ENCODE measurements around the gene NEURL4.

NEURL4 gene

GRCh38 chr17:7321466-7321865 lies 7.7 kb downstream of the NEURL4 start:
- no peak for DNase-seq

DNA sequence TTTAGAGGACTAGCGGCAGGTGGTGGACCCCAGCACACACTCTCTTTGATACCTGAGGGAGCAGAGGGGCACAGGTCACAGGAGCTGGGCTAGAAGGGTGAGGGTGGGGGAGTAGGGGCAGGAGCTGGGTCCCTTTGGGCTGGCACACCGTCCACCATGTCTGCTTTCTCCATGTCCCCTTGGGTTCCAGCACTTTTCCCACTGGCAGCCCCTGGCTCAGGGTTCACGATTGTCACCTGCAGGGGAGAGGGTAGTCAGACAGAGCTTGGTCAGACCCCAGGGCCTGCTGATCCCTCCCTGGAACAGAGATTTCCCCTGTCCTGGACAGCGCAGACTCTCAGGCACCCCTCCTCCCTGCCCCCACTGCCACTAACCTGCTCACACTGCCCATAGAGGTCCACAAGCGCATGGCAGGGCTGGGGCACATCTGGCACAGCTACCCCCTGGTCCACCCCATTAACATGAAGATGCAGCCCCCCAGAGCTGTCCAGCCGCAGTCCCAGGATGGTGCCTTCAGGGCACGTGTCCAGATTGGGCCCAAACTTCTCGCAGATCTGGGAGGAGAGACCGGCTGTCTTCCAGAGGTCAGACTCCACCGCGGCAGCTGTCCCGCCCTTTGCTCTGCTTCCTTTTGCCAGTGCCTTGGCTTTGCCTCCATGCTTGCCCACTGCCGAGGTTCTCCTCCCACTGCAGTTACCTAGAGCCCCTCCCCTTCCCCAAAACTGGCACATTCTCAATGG lies 10.8 kb downstream of the NEURL4 start:
- DNase-seq = no peak

DNA sequence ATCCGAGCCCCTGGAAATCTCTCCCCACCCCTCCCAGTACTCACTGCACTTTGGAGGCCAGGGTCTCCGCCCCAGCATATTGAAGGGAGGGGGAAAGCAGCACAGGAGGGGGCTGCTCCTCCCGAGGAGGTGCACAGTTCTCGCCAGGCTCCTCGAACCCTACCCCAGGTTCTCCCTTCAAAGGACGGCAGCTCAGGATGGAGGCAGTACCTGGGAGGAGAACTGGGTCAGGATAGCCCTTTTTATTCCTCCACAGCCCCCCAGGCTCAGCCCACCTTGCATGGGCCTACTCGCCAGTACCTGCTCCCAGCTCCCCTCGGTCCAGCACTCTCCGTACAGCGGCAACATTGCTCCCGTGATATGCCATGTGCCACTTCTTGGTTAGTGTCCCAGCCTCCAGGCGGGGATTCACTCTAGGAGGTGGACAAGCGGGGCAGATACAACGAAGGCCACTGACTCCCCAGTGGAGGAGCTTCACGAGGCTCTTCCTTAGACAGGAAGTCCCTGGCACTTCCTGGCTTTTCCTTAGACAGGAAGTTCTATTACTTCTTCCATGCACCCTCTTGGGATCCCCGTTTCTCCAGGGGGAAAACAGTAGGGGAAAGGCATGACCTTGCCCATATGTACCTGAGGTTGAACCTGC lies 11.9 kb downstream of the NEURL4 start:
- no peak for DNase-seq

- DNase-seq = no peak
These were observed 13.4 kb downstream of the NEURL4 start for GRCh38 chr17:7315570-7316235.

DNA sequence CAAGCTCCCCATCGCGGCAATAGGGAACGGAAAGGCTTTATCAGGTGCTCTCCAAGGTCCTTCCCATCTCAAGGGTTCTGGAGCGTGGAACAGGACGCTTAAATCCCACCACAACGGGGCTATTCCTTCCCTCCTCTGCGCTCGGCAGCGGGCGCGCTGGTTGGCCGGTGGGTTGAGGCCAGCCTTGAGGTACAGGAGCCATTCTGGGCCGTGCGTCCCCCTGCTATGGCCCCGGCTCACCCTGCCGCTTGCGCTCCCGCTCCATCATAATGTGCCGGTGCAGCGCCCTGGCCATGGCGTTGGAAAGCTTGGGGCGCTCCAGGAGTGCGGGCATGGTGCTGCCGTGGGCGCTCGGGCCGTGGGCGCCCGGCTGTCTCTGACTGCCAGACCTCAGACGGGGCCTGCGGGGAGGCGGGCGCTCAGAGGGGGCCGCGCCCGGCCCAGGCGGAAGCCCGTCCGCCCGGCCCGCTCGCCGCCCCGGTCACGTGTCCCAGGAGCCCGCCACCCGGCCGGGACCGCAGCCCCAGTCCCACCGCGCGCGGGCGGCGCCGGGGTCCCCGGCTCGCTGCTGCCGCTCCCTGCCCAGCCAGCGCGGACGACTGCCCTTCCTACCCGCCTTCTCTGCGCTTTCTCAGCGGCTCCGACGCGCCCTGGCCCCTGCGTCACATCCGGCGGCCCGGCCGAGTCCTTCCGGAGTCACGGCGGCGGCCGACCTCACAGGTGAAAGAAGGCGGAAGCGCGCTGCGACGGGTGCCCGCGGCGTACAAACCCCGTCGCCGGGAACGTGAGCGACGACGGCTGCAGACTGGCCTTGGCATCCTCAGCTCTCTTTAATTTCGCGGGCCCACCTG lies 14.2 kb downstream of the NEURL4 start, which contains the start of gene GPS2:
Gene GPS2 (minus strand): TSS at position 642 of the 851 bp plus-strand sequence. CDS start 308 bp downstream, at position 334.
- peak; percentile 83 for DNase-seq

GRCh38 chr17:7313890-7314718 lies 15.0 kb downstream of the NEURL4 start:
- peak; percentile 22 for DNase-seq

DNA sequence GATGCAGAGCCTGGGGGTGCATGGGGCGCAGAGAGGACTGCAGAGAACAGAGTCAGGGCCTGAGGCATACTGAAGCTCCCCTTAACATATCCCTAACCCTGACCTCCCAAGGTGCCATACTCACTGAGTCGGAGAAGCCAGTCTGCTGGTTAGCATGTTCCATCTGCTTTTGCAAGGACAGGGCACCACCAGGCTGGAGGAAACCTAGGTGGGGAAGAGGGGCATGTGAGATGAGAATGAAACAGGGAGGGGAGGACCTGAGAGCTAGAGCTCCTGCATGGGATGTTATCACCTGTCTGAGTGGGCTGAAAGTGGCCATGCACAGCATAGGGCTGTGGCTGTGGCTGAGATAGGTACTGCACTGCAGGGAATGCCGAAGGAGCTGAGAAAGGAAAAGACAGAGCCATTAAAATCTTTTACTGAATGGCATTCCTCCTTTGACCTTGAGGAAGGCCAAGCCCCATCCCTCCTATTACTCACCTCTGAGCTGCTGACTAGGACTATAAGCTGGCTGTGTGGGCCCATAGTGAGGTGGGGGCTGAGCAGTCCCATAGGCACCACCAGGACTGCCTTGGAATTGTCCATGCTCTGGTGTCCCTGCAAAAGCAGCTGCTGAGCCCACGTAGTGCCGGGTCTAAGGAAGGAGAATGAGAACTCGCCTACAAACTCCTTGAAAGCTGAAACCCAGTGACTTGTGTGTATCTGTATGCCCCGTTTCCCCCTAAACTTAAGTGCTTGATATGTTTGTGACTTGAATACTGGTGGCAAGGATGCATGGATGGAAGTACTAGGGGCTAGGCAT lies 15.8 kb downstream of the NEURL4 start:
- no peak for DNase-seq

DNA sequence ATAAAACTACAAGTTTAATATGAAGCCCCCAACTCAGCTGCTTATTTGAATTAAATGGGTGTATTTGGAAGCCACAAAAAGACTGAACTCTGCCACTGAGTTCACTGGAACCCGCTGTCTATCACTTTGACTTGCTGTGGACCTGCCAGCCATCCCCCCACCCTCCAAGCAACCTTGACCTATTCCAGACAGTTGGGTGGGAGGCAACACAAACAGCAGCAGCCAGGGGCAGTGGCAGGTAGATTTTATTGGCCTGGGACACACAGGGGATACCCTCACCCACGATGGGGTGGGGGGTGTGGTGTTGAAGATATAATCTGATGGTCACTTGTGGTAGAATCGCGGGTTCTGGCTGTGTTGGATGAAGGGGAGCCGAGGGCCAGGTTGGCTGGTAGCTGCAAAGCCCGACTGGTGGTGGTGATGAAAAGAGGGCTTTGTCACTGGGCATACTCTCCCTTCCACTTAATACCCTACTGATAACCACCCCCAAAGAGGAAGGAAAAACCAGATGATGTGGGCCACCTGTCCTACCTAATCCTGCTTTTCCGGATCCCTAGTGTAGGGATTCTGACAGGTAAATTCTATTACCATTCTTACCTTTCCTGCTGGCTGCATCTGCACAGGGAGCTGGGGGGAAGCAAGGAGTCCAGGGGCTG lies 16.6 kb downstream of the NEURL4 start:
- no peak for DNase-seq

DNA sequence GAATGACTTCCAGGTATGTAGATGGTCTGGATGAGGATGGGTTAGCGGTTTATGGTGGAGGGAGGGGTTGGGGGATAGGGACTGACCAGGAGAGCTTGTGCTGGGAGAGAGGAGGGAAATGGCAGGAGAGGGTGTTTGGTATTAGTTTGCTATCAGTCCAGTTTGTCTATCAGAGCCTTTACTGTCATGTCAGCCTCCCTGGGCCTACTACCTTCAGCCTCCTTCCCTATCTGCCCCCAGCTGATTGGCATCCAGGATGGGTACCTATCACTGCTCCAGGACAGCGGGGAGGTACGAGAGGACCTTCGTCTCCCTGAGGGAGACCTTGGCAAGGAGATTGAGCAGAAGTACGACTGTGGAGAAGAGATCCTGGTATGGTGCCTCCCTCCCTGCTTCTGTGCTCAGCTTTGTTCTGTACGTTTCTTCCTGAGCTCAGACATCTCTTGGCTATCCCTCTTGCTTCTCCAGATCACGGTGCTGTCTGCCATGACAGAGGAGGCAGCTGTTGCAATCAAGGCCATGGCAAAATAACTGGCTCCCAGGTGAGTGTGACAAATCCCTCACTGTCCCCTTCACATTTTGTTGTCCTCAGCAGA lies 17.9 kb downstream of the NEURL4 start:
- no peak for DNase-seq

- no peak for DNase-seq
These were observed 19.5 kb downstream of the NEURL4 start for GRCh38 chr17:7309628-7310027.

DNA sequence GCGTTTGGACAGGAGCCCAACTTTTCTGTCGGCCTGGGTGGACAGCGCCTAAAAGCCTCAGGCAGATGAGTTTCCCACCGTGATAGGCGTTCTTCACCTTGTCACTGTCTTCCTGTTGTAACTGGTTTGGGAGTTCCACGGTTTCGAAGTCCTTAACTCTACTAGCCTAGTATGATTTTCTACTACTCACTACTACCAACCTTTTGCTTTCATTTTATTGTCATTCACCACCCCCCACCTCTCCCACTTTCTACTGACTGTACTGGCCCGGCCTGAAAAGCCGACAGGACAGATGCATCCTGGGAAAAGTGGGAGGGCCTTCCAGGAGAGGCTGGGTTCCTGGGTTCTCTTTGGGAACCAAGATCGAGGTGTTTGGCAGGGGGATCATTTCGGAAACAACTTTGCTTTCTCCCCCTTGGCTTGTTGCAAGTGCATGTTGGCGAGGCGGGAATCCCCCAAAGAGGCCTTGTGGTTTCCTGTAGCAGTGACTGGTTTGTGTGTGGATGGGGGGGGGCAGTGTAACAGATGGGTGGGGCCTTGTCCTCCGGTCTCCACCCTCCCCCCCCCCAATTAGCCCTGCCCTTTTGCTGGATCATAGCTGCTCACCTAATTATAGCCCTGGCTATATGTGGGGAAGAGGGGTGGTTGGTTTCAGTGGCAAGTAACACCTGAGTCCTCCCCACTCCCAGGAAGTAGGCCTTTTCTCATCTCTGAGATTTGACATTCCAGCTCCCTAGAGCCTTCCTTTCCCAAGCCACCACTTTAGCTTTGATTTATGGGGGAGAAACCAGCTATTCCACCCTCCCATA lies 20.3 kb downstream of the NEURL4 start:
- DNase-seq = peak; percentile 46

GRCh38 chr17:7307686-7308624 lies 21.2 kb downstream of the NEURL4 start:
- peak; percentile 60 for DNase-seq

DNA sequence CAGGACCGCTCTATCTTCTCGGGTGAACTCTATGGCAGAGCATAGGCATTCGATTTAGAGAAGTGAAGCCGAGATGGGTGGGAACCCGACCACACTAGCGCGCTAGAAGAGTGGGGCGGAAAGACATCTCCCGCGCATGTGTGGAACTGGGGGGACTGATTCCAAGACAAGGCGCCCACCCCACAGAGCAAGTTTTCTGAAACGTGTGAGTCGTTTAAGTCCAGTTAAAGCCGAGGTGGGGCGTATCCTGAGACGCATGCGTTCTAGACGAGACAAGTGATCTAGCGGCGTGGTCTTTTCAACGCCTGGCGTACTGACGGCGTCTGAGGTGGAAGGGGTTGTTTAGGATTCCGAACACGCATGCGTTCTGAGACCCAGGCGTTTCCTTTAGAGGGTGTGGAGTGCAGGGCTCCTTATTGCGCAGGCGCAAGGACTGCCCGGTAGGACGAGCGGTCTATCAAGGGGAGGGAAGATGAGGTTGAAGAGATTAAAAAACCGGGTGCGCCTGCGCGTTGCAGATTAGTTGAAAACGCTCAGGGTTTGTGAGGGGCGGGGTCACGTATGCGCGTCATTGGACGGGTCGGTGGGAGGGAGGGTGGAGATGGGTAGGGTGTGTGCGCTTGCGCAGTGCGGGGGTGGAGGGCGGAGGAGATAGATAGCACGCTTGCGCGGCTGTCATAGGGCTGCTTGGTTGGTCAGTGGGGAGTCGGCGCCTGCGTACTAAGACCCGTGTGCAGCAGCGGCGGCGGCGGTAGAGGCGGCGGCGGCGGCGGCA lies 22.0 kb downstream of the NEURL4 start, which contains the start of gene EIF5A:
Gene EIF5A (plus strand): TSS at position 718 of the 775 bp plus-strand sequence. CDS start 2,008 bp downstream, outside the sequence.
- peak; percentile 100 for DNase-seq

DNA sequence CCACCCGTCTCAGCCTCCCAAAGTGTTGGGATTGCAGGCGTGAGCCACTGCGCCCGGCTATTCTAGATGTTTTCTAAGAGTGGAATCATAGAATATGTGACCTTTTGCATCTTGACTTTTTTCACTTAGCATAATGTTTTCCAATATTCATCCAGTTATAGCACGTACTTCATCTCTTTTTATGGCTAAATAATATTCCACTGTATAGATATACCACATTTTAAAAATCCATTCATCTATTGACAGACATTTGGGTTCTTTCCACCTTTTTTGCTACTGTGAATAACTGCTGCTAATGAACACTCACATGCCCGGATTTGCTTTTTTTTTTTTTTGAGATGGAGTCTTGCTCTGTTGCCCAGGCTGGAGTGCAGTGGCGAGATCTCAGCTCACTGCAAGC lies 25.0 kb downstream of the NEURL4 start:
- no peak for DNase-seq

GRCh38 chr17:7296189-7296861 lies 32.8 kb downstream of the NEURL4 start:
- peak; percentile 69 for DNase-seq
